Measurements from ENCODE around the gene LRRC8D.

Gene LRRC8D

GRCh38 chr1:89833183-89834082, 12.6 kb downstream of the LRRC8D start:
- no peak for DNase-seq (ENCODE audit: low spot score)

- no peak for DNase-seq (ENCODE audit: low spot score)
Observed at GRCh38 chr1:89834083-89834704, 13.4 kb downstream of the LRRC8D start.

GRCh38 chr1:89836252-89837035, 15.6 kb downstream of the LRRC8D start:
- DNase-seq (ENCODE audit: low spot score), result no peak

- no peak for DNase-seq (ENCODE audit: low spot score)
Observed at GRCh38 chr1:89837036-89837481, 16.2 kb downstream of the LRRC8D start.

GRCh38 chr1:89837510-89837909, 16.7 kb downstream of the LRRC8D start:
- no peak for DNase-seq (ENCODE audit: low spot score)

GRCh38 chr1:89839516-89839915, 18.7 kb downstream of the LRRC8D start:
- no peak for DNase-seq (ENCODE audit: low spot score)

- no peak for DNase-seq (ENCODE audit: low spot score)
Observed at GRCh38 chr1:89841507-89841906, 20.7 kb downstream of the LRRC8D start.

GRCh38 chr1:89842567-89843272, 21.9 kb downstream of the LRRC8D start:
- peak; percentile 46 for DNase-seq (ENCODE audit: low spot score)

GRCh38 chr1:89843273-89844130, 22.7 kb downstream of the LRRC8D start:
- DNase-seq (ENCODE audit: low spot score), result peak; percentile 93

GRCh38 chr1:89844241-89844807, 23.5 kb downstream of the LRRC8D start:
- peak; percentile 18 for DNase-seq (ENCODE audit: low spot score)

GRCh38 chr1:89844860-89845259, 24.0 kb downstream of the LRRC8D start:
- DNase-seq (ENCODE audit: low spot score), result no peak

- no peak for DNase-seq (ENCODE audit: low spot score)
Observed at GRCh38 chr1:89847191-89847729, 26.4 kb downstream of the LRRC8D start.

- no peak for DNase-seq (ENCODE audit: low spot score)
Observed at GRCh38 chr1:89850844-89851415, 30.1 kb downstream of the LRRC8D start.

- no peak for DNase-seq (ENCODE audit: low spot score)
Observed at GRCh38 chr1:89854140-89854539, 33.3 kb downstream of the LRRC8D start.

GRCh38 chr1:89855413-89856123, 34.7 kb downstream of the LRRC8D start:
- peak; percentile 65 for DNase-seq (ENCODE audit: low spot score)

- DNase-seq (ENCODE audit: low spot score), result no peak
Observed at GRCh38 chr1:89863165-89863830, 42.5 kb downstream of the LRRC8D start.

GRCh38 chr1:89865498-89866382, 44.9 kb downstream of the LRRC8D start:
- peak; percentile 72 for DNase-seq (ENCODE audit: low spot score)

- DNase-seq (ENCODE audit: low spot score), result no peak
Observed at GRCh38 chr1:89866568-89866967, 45.7 kb downstream of the LRRC8D start.

Data from GM03348 (cell line).